Astrocyte (in vitro differentiated cells and primary cell): ENCODE measurements around the gene INSYN2B.

ENCODE experiments used
- EZH2 ChIP-seq: IDR thresholded peaks from 2 replicates; pipeline ENCODE4 v1.6.1; 2012; ENCODE audit warnings: mild to moderate bottlenecking, low read length, inconsistent platforms; ENCODE audit not compliant: insufficient read depth
- TF ChIP-seq, protein P1 (sequence below): IDR thresholded peaks from 2 replicates; pipeline ENCODE4 v1.5.1; 2011; ENCODE audit warnings: low read depth, mild to moderate bottlenecking, inconsistent platforms, low read length, moderate library complexity; ENCODE audit not compliant: insufficient read depth

DNA sequence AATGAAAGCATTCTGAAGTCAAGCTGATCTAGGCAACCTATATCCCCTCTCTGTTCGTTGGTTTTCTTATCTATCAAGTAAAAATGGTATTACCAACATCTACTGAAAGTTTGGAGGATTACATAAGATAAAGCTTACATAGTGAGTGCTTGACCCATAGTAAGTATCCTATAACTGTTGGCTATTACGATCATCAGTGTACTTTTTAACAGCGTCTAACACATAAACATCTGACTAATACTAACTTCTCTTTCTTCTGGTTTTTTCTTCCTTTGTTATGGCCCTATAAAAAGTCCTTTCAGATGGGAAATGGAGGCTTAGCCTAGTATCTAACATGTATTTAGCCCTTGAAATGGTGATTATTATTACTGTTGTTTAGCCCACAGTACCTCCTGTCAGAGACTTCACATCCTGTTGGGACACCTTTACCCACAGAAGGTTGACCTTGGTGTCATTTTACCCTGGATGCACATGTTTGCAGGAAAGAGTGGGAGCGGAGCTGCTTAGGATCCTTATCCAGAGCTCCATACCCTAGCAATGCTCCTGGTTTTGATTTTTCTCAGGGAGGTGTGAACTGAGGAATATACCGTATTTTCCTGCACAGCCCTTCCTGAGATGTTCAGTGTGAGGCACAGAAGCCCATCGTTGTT is 6.0 kb downstream of the INSYN2B start:
- TF ChIP-seq, protein P1, sequence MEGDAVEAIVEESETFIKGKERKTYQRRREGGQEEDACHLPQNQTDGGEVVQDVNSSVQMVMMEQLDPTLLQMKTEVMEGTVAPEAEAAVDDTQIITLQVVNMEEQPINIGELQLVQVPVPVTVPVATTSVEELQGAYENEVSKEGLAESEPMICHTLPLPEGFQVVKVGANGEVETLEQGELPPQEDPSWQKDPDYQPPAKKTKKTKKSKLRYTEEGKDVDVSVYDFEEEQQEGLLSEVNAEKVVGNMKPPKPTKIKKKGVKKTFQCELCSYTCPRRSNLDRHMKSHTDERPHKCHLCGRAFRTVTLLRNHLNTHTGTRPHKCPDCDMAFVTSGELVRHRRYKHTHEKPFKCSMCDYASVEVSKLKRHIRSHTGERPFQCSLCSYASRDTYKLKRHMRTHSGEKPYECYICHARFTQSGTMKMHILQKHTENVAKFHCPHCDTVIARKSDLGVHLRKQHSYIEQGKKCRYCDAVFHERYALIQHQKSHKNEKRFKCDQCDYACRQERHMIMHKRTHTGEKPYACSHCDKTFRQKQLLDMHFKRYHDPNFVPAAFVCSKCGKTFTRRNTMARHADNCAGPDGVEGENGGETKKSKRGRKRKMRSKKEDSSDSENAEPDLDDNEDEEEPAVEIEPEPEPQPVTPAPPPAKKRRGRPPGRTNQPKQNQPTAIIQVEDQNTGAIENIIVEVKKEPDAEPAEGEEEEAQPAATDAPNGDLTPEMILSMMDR, result no peak
- TF ChIP-seq EZH2, result no peak
